ENCODE data around the gene SRP54.

GRCh38 chr14:34957771-34958286 lies 25.0 kb upstream of the SRP54 start:
- TF ChIP-seq, protein P1, sequence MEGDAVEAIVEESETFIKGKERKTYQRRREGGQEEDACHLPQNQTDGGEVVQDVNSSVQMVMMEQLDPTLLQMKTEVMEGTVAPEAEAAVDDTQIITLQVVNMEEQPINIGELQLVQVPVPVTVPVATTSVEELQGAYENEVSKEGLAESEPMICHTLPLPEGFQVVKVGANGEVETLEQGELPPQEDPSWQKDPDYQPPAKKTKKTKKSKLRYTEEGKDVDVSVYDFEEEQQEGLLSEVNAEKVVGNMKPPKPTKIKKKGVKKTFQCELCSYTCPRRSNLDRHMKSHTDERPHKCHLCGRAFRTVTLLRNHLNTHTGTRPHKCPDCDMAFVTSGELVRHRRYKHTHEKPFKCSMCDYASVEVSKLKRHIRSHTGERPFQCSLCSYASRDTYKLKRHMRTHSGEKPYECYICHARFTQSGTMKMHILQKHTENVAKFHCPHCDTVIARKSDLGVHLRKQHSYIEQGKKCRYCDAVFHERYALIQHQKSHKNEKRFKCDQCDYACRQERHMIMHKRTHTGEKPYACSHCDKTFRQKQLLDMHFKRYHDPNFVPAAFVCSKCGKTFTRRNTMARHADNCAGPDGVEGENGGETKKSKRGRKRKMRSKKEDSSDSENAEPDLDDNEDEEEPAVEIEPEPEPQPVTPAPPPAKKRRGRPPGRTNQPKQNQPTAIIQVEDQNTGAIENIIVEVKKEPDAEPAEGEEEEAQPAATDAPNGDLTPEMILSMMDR (IDR thresholded peaks at IDR 0.05): no peak
- TF ChIP-seq EZH2phosphoT487 (IDR thresholded peaks at IDR 0.05): no peak
- no peak for TF ChIP-seq EZH2 (IDR thresholded peaks at IDR 0.05)

Data from neural progenitor cell (in vitro differentiated cells).